ENCODE results near the gene CUEDC1.

DNA sequence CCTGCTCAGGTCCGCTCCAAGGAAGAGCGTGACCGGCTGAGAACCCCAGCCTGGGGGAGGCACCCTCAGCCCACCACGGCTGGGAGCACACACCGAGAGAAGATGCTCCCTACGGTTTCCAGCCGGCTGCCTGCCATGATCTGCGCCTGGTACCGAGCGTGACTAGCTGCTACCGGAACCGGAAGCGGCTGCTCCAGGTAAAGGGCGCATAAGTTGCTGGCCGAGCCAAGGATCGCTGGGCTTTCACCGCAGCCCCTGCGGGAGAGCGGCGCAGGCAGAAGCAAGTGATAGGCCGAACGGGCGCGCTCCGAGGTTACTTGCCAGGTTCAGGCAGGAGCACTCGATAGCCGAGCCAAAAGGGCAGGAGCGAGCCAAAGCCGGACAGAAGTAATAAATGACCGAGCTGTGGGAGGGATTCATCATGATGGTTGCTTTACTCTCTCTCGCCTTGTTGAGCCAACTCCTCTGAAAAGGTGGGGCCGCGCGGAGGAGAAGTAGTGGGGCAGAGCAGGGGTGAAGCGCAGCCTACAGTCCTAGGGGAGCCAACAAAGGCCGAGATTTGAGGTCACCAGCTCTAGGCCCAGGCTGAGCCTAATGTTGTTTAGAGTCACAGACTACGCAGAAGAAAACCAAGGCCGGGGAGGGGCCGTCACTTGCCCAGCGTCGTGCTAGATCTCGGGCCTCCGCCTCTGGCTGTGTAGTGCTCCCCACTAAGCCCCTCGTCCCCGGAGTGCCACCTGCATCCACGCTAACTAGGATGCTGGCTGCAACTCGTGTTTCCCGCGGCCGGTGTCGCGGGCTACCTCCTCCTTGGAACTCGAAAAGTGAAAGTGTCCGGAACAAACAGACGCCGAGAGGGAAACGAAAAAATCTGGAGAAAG lies 105.1 kb downstream of the CUEDC1 start, which contains the start of gene MRPS23:
- TF ChIP-seq, protein P1, sequence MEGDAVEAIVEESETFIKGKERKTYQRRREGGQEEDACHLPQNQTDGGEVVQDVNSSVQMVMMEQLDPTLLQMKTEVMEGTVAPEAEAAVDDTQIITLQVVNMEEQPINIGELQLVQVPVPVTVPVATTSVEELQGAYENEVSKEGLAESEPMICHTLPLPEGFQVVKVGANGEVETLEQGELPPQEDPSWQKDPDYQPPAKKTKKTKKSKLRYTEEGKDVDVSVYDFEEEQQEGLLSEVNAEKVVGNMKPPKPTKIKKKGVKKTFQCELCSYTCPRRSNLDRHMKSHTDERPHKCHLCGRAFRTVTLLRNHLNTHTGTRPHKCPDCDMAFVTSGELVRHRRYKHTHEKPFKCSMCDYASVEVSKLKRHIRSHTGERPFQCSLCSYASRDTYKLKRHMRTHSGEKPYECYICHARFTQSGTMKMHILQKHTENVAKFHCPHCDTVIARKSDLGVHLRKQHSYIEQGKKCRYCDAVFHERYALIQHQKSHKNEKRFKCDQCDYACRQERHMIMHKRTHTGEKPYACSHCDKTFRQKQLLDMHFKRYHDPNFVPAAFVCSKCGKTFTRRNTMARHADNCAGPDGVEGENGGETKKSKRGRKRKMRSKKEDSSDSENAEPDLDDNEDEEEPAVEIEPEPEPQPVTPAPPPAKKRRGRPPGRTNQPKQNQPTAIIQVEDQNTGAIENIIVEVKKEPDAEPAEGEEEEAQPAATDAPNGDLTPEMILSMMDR (IDR thresholded peaks at IDR 0.05): no peak
- TF ChIP-seq POLR2A (IDR thresholded peaks at IDR 0.05): peak; percentile 93

All from ovary (tissue), 3 donors.